ENCODE measurements around the gene VWCE.
"Not testable (repeated sequence)": the region's sequence is repeated elsewhere in the genome, so short reads cannot be mapped to it uniquely, and the experiment has no call there.

VWCE gene

DNA sequence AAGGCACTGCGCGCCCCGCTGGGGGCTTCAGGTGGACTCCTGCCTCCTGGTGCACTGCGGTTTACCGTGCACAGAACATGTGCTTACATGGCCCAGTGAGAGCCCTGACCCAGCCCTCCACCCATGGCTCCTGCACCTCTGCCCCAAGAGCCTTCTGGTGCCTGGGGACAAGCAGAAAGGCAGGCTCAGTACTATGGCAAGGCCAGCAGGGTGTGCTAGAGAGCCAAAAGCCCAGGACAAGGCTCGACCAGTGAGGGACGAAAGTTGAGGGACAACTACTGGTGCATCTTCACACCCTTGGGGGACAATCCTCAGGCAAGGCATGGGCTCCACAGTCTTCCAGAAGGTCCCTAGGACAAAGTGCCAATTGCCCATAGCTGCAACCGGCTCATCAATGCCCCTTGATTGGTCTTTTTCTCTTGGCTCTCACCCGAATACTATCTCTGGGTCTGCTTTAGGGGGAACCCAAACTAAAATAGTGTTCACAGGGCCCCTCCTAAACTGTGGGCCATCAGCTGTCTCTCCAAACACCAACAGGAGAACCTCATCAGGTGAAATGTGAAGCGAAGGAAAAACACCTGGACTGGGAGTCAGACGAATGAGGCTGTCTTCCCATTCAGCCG lies 40.6 kb downstream of the VWCE start:
- Histone ChIP-seq H3K4me3 (ENCODE audit: insufficient read depth, low read depth, low read length) (no peak overlapping the region), H3K27me3 (ENCODE audit: control insufficient read depth, insufficient read depth, low read length, poor library complexity, severe bottlenecking) (no peaks in the 10 kb centered on the region), H3K9me3 (ENCODE audit: control insufficient read depth, low read length) (no peaks in the 10 kb centered on the region), H3K27ac (ENCODE audit: insufficient read depth, low read depth, low read length, poor library complexity, severe bottlenecking) (no peak overlapping the region), H3K36me3 (ENCODE audit: control insufficient read depth, insufficient read depth, low read length) (no peaks in the 10 kb centered on the region), H3K4me1 (ENCODE audit: control insufficient read depth, insufficient read depth, low read length) (no peaks in the 10 kb centered on the region)
- WGBS, 2 experiments, result 66 to 68% methylated on average over 12 of the region's 12 CpGs

DNA sequence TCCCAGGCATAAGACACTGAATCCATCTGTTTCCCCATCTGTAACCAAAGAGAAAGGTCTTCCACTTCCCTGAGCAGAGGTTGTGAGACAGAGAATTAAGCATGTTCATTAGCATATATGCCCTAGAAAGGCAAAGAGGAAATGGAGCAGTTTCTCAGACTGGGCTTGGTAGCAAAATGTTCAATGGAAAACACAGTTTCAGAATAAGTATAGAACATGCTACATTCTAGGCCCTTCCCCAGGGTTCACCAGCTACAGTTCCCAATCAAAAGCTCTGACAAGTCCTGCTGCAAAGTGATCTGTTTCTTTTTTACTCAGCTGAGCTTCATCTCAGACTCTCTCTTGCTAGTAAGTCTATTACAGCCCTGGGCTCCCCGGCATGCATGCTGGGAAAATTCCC lies 42.8 kb downstream of the VWCE start:
- H3K4me1 ChIP-seq (ENCODE audit: control insufficient read depth, insufficient read depth, low read length); H3K36me3 ChIP-seq (ENCODE audit: control insufficient read depth, insufficient read depth, low read length); H3K4me3 ChIP-seq (ENCODE audit: insufficient read depth, low read depth, low read length); H3K9me3 ChIP-seq (ENCODE audit: control insufficient read depth, low read length); H3K27me3 ChIP-seq (ENCODE audit: control insufficient read depth, insufficient read depth, low read length, poor library complexity, severe bottlenecking); H3K27ac ChIP-seq (ENCODE audit: insufficient read depth, low read depth, low read length, poor library complexity, severe bottlenecking): not testable (repeated sequence)
- WGBS, 2 experiments, result 78 to 87% methylated on average over 1 of the region's 1 CpG

DNA sequence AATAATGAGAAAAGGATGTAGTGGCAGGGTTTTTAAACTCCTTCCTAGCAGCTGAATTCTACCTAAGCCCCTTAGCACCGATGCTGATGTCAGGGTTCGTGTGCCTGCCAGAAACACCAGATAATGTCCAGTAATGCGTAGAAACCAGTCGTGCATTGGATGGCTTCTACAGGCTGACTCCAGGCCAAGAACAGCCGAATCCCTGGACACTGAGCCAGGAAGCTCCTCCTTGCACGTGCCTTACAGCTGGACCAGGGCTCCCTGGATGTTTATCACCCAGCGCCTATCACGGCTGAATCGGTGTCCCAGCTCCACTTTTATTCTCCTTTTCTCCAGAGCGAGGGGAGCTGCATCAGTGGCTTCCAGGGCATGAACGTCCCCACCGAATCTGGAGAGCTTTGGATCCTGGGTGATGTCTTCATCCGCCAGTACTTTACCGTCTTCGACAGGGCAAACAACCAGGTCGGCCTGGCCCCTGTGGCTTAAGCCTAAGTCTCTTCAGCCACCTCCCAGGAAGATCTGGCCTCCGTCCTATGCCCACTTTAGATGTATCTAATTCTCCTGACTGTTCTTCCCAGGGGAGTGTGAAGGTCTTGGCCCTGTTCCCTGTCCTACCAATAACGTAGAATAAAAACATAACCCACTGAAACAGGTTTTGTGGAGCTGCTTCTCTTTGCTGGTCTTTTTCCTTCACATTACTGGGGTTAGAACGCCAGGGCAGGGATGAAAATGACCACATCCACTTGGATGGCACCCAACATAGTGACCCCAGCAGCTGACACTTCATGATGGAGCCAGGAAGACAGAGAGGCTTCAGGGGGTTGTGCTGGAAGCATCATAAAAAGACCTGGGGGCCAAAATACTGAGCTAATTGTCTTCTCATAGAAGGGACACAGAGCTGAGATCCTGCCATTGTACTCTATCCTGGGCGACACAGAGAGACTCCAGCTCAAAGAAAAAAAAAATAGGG lies 44.0 kb downstream of the VWCE start:
- not testable (repeated sequence) for H3K9me3 ChIP-seq (ENCODE audit: control insufficient read depth, low read length); H3K4me3 ChIP-seq (ENCODE audit: insufficient read depth, low read depth, low read length); H3K36me3 ChIP-seq (ENCODE audit: control insufficient read depth, insufficient read depth, low read length); H3K4me1 ChIP-seq (ENCODE audit: control insufficient read depth, insufficient read depth, low read length); H3K27ac ChIP-seq (ENCODE audit: insufficient read depth, low read depth, low read length, poor library complexity, severe bottlenecking); H3K27me3 ChIP-seq (ENCODE audit: control insufficient read depth, insufficient read depth, low read length, poor library complexity, severe bottlenecking)
- WGBS, 2 experiments, result 94% methylated on average over 18 to 19 of the region's 20 CpGs

DNA sequence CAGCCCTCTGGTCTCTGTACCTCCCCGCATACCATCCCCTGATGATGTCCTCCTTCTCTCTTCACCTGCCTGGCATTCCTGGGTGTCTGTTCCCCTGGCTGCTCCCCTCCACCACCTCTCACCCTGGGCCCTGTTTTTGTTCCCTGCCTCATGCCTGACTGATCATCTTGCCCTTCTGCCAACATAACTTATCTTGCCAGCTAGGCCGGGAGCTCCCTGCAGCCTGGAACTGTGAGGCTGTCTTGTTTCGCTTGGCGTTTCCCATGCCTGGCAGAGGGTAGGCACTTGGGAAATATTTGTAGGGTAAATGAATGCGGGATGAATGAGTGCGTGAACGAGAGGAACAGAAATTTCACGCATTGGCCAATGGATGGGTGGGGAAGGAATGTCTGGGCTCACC lies 45.9 kb downstream of the VWCE start:
- not testable (repeated sequence) for H3K9me3 ChIP-seq (ENCODE audit: control insufficient read depth, low read length); H3K36me3 ChIP-seq (ENCODE audit: control insufficient read depth, insufficient read depth, low read length); H3K27ac ChIP-seq (ENCODE audit: insufficient read depth, low read depth, low read length, poor library complexity, severe bottlenecking); H3K4me1 ChIP-seq (ENCODE audit: control insufficient read depth, insufficient read depth, low read length); H3K27me3 ChIP-seq (ENCODE audit: control insufficient read depth, insufficient read depth, low read length, poor library complexity, severe bottlenecking); H3K4me3 ChIP-seq (ENCODE audit: insufficient read depth, low read depth, low read length)
- WGBS, 2 experiments, result 95 to 96% methylated on average over 8 of the region's 8 CpGs

DNA sequence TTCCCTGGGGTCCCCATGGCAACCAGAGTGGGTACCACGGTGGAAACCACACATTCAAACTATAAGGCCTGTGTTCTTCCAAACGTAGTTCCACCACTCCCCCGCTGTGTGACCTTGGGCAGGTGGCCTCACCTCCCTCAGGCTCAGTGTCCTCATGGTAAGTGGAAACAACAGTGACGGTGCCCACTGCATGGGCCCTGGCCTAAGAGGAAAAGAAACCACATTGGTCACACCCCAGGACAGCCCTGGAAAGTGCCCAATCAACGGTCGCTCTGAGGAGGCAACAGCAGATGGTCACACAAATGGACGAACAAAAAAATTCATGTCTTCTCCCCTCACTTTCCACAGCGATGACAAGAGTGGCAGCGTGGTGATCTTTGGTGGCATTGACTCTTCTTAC lies 47.0 kb downstream of the VWCE start:
- H3K4me1 ChIP-seq (ENCODE audit: control insufficient read depth, insufficient read depth, low read length); H3K36me3 ChIP-seq (ENCODE audit: control insufficient read depth, insufficient read depth, low read length); H3K9me3 ChIP-seq (ENCODE audit: control insufficient read depth, low read length); H3K27ac ChIP-seq (ENCODE audit: insufficient read depth, low read depth, low read length, poor library complexity, severe bottlenecking); H3K4me3 ChIP-seq (ENCODE audit: insufficient read depth, low read depth, low read length); H3K27me3 ChIP-seq (ENCODE audit: control insufficient read depth, insufficient read depth, low read length, poor library complexity, severe bottlenecking): not testable (repeated sequence)
- WGBS, 2 experiments, result 89 to 92% methylated on average over 9 of the region's 9 CpGs

DNA sequence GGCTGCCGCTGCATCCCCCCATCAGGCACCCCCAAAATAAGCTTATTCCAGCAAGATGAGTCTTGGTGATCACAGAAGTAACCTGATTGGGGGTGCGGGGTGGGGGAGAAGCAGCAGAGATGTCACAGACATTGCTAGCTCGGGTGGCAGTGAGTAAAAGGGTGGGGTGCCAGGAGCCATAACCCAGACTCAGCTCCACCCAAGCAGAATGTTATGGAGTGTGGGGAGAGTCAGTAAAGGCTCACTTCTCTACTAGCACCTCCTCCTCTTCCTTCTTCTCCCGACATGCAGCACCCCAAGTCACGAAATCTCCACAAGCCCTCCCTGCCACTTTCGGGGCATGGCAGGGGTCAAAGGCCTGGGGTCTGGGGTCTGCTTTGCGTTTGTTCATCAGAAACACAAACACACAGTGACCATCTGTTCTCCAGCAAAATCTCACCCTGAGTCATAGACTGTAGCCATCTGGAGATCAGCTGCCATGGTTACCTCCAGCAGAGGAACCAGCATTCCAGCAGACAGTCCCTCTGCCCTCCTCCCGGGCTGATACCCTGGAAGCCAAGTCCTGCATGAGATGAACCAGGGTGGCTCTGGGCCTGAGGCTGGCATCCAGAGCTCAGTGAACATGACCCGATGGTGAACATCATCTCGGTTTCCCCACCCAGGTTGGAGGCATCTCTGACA lies 49.7 kb downstream of the VWCE start:
- no CpG with 5 or more reads among the region's 10 CpGs for WGBS, 2 experiments
- not testable (repeated sequence) for H3K27ac ChIP-seq (ENCODE audit: insufficient read depth, low read depth, low read length, poor library complexity, severe bottlenecking); H3K27me3 ChIP-seq (ENCODE audit: control insufficient read depth, insufficient read depth, low read length, poor library complexity, severe bottlenecking); H3K4me1 ChIP-seq (ENCODE audit: control insufficient read depth, insufficient read depth, low read length); H3K36me3 ChIP-seq (ENCODE audit: control insufficient read depth, insufficient read depth, low read length); H3K9me3 ChIP-seq (ENCODE audit: control insufficient read depth, low read length); H3K4me3 ChIP-seq (ENCODE audit: insufficient read depth, low read depth, low read length)

DNA sequence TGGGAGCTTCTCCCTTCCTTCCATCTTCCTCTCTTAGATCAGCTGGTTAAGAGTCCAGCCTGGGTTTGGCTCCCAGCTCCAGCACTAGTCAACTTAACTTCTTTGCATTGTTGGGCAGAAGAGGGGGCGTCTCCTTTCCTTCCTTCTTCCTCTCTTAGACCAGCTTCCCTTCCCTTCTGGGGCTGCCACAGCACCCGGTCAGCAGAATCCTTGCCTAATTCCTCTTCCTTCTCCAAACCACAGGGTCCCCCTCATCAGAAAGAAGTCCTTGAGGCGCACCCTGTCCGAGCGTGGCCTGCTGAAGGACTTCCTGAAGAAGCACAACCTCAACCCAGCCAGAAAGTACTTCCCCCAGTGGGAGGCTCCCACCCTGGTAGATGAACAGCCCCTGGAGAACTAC lies 53.6 kb downstream of the VWCE start:
- H3K27ac ChIP-seq (ENCODE audit: insufficient read depth, low read depth, low read length, poor library complexity, severe bottlenecking); H3K9me3 ChIP-seq (ENCODE audit: control insufficient read depth, low read length); H3K36me3 ChIP-seq (ENCODE audit: control insufficient read depth, insufficient read depth, low read length); H3K4me3 ChIP-seq (ENCODE audit: insufficient read depth, low read depth, low read length); H3K4me1 ChIP-seq (ENCODE audit: control insufficient read depth, insufficient read depth, low read length); H3K27me3 ChIP-seq (ENCODE audit: control insufficient read depth, insufficient read depth, low read length, poor library complexity, severe bottlenecking): not testable (repeated sequence)
- no CpG with 5 or more reads among the region's 5 CpGs for WGBS, 2 experiments

DNA sequence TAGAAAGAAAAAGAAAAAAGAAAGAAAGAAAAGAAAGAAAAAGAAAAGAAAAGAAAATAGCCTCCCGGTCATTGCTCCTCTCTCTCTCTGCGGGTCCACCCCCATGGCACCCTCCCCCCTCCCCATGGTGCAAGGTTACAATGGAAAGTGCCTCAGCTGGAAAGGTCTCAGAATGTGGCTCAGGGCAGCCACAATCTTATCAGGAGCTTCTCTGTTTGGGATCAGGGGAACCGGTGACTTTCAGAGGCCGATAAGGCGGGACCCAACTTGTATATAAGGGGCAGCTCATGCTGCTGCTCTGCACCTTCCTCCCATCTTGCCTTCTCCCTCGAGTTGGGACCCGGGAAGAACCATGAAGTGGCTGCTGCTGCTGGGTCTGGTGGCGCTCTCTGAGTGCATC lies 54.2 kb downstream of the VWCE start, which contains the start of gene PGA5:
Gene PGA5, plus strand, starts transcription at position 301 of the 400 bp plus-strand sequence. Its CDS starts 52 bp downstream, at position 353.
- WGBS, 2 experiments, result no CpG with 5 or more reads among the region's 8 CpGs
- H3K27ac ChIP-seq (ENCODE audit: insufficient read depth, low read depth, low read length, poor library complexity, severe bottlenecking); H3K9me3 ChIP-seq (ENCODE audit: control insufficient read depth, low read length); H3K27me3 ChIP-seq (ENCODE audit: control insufficient read depth, insufficient read depth, low read length, poor library complexity, severe bottlenecking); H3K4me3 ChIP-seq (ENCODE audit: insufficient read depth, low read depth, low read length); H3K36me3 ChIP-seq (ENCODE audit: control insufficient read depth, insufficient read depth, low read length); H3K4me1 ChIP-seq (ENCODE audit: control insufficient read depth, insufficient read depth, low read length): not testable (repeated sequence)

DNA sequence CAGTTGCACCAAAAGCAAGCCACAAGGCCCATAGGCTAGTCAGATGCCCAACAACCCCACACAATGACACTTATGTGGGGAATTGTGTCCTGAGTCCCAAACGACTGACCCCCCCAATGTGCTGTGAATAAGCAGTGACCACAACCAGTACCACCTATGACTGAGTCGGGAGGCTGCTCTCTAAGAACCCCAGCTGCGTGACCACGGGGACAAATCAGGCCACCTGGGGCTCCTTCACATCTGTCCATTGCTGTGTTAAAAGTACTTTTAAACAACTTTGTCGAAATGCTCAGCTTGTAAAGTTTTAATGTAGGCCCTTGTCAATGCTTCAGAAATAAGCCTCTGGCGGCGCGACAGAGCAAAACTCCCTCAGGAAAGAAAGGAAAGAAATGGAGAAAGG lies 54.8 kb downstream of the VWCE start:
- not testable (repeated sequence) for H3K27ac ChIP-seq (ENCODE audit: insufficient read depth, low read depth, low read length, poor library complexity, severe bottlenecking); H3K4me1 ChIP-seq (ENCODE audit: control insufficient read depth, insufficient read depth, low read length); H3K27me3 ChIP-seq (ENCODE audit: control insufficient read depth, insufficient read depth, low read length, poor library complexity, severe bottlenecking); H3K36me3 ChIP-seq (ENCODE audit: control insufficient read depth, insufficient read depth, low read length); H3K9me3 ChIP-seq (ENCODE audit: control insufficient read depth, low read length); H3K4me3 ChIP-seq (ENCODE audit: insufficient read depth, low read depth, low read length)
- WGBS, 2 experiments, result 44 to 48% methylated on average over 5 of the region's 8 CpGs

DNA sequence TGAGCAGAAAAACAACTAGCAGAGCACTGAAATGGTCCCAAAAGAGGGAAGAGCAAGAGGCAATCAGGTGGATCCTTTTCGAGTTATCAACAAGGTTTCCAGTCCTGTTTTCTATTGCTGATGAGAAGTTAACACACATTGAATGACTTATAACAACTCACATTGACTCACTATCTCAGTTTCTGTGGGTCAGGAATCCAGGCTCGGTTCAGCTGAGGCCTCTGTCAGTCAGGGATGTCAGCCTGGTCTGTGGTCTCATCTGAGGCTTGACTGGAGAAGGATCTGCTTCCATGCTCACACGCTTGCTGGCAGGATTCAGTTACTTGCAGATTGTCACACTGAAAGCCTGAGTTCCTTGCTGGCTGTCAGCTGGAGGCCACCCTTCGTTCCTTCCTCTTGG lies 58.0 kb downstream of the VWCE start:
- H3K36me3 ChIP-seq (ENCODE audit: control insufficient read depth, insufficient read depth, low read length); H3K4me1 ChIP-seq (ENCODE audit: control insufficient read depth, insufficient read depth, low read length); H3K27ac ChIP-seq (ENCODE audit: insufficient read depth, low read depth, low read length, poor library complexity, severe bottlenecking); H3K27me3 ChIP-seq (ENCODE audit: control insufficient read depth, insufficient read depth, low read length, poor library complexity, severe bottlenecking); H3K9me3 ChIP-seq (ENCODE audit: control insufficient read depth, low read length); H3K4me3 ChIP-seq (ENCODE audit: insufficient read depth, low read depth, low read length): not testable (repeated sequence)
- WGBS, 2 experiments, result no CpG with 5 or more reads among the region's 4 CpGs

Measured in ectodermal cell (in vitro differentiated cells).